Mucosa of descending colon (tissue), 3 donors: ENCODE data around the gene ATRIP. TPM values are rescaled to one million over a fixed set of nuclear protein-coding genes. Genes with fewer than 3 reads are reported as not detected.
"Not testable (repeated sequence)": the region's sequence is repeated elsewhere in the genome, so short reads cannot be mapped to it uniquely, and the experiment has no call there.

ENCODE experiments used
- ATAC-seq: fragments of 200-7000 bp; cut with Tn5 transposase; one replicate; pipeline ENCODE4 v1.9.1; 2020; ENCODE audit warnings: mild to moderate bottlenecking, moderate library complexity
- DNase-seq, 3 donors: peaks; one replicate each; pipeline ENCODE4 v3.0.0-alpha.2; 2020
- H3K36me3 ChIP-seq: fragments of 200-600 bp; one replicate; pipeline ENCODE4 v1.8.0; 2021; ENCODE audit warnings: low read depth, mild to moderate bottlenecking
- H3K4me1 ChIP-seq: fragments of 200-600 bp; one replicate; pipeline ENCODE4 v1.8.0; 2021; ENCODE audit warnings: low read depth, mild to moderate bottlenecking
- H3K4me3 ChIP-seq: fragments of 200-600 bp; one replicate; pipeline ENCODE4 v1.8.0; 2021; ENCODE audit warnings: mild to moderate bottlenecking
- H3K9me3 ChIP-seq: fragments of 200-600 bp; one replicate; pipeline ENCODE4 v1.8.0; 2021; ENCODE audit warnings: mild to moderate bottlenecking
- CTCF ChIP-seq: fragments of 200-600 bp; IDR thresholded peaks from one replicate; pipeline ENCODE4 v1.8.0; 2022; ENCODE audit warnings: antibody characterized with exemption, mild to moderate bottlenecking
- intact Hi-C, 2 donors: fragments of 100-400 bp; cut with DNase I in 1 of 2; cut with micrococcal nuclease in 1 of 2; formaldehyde crosslinking; loops; one replicate each; pipeline versions ENCODE4 v1.11.0 to v1.11.1; 2022; cut with DNase I, micrococcal nuclease
- total RNA-seq, 3 donors: library from RNA; stranded (reverse); fragmentation: NEBNext Ultra II Directional in 2 of 3; extraction: Animal tissue kit (Norgen Biotek cat#: 25700) in 2 of 3; gene quantifications; one replicate each; pipeline versions ENCODE4 v1.2.1 to v1.2.4, GENCODE V29; 2021 to 2023
- donor health status: DM: no; HTN: no; CAD: no; lungs with moderate emphysema.
- donor health status: DM: no; HTN: no; CAD: no.
- donor health status: DM: no; HTN: yes; CAD: no.

The ATRIP gene
- total RNA-seq, 3 donors from 2014 or later, result 4.5 to 7.2 (median 6.2) TPM

DNA sequence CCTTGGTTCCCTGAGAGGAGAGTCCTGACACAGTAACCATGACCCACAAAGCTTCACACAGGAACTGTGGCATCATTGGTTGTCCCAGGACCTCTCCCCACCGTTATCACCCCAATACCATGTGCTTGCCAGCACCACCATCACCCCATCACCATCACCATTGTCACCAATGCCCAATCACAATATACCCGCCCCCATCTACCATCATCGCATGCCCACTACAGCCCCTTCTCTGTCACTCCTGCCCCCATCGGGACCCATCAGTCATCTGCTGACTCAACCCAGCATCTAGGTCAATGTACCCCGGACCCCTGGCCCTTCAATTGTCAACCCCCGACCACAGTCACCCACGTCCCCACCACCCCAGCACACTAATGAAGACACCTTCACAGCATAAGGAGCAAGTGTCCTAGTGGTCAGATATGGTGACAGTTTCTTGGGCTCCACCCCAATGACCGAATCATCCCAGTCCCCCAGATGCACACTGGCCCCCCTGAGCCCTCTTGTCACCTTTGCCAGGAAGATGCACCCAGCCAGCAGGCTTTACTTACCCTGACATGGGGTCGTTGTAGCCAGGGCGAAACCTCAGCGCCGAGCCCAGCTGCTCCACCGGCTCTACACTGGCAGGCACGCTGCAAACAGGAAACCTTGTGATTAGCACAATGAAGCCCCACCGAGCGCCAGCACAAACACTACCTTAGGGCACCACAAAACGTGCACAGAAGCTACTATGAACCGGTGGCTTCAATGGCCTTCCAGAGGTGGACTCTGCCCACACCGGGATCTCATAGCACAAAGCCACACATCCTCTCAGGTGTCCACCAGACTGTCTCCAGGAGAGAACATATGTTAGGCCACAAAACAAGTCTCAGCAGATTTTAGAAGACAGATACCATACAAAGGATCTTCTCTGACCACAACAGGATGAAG lies 32.4 kb downstream of the ATRIP start:
- TF ChIP-seq CTCF, result no peak
- ATAC-seq (peak; percentile 76), DNase-seq (peak in 1 of 3 donors; percentile 72)
- Histone ChIP-seq H3K4me3 (no peak overlapping the region), H3K9me3 (no peaks in the 10 kb centered on the region), H3K36me3 (no peaks in the 10 kb centered on the region), H3K4me1 (no peaks in the 10 kb centered on the region)
- intact Hi-C loops, result no loop called here

GRCh38 chr3:48480891-48481290 lies 34.4 kb downstream of the ATRIP start:
- intact Hi-C loops, H3K4me1 ChIP-seq, ATAC-seq, H3K36me3 ChIP-seq, H3K4me3 ChIP-seq, DNase-seq, H3K9me3 ChIP-seq: not testable (repeated sequence)

GRCh38 chr3:48482822-48483221 lies 36.3 kb downstream of the ATRIP start:
- H3K4me3 ChIP-seq, H3K9me3 ChIP-seq, H3K4me1 ChIP-seq, intact Hi-C loops, DNase-seq, H3K36me3 ChIP-seq, ATAC-seq: not testable (repeated sequence)

DNA sequence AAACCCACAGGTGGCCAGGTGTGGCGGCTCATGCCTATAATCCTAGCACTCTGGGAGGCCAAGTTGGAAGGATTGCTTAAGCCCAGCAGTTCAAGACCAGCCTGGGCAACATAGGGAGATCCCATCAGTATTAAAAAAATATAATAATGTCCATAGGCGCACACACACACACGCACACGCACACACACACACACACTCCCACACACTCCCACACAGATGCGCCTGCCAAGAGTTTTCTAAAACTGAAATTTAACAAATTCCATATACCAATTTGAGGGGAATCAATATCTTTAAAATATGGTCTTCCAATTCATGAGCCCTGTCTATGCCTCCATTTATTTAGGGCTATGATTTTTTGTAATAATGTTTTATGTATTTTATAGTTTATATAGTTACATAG lies 40.4 kb downstream of the ATRIP start:
- no peaks in the 10 kb centered on the region for H3K36me3 ChIP-seq
- no peaks in the 10 kb centered on the region for H3K9me3 ChIP-seq
- no peak for TF ChIP-seq CTCF
- ATAC-seq, result no peak
- no peaks in the 10 kb centered on the region for H3K4me1 ChIP-seq
- DNase-seq, result no peak
- no peak overlapping the region for H3K4me3 ChIP-seq
- intact Hi-C loops, result no loop called here

DNA sequence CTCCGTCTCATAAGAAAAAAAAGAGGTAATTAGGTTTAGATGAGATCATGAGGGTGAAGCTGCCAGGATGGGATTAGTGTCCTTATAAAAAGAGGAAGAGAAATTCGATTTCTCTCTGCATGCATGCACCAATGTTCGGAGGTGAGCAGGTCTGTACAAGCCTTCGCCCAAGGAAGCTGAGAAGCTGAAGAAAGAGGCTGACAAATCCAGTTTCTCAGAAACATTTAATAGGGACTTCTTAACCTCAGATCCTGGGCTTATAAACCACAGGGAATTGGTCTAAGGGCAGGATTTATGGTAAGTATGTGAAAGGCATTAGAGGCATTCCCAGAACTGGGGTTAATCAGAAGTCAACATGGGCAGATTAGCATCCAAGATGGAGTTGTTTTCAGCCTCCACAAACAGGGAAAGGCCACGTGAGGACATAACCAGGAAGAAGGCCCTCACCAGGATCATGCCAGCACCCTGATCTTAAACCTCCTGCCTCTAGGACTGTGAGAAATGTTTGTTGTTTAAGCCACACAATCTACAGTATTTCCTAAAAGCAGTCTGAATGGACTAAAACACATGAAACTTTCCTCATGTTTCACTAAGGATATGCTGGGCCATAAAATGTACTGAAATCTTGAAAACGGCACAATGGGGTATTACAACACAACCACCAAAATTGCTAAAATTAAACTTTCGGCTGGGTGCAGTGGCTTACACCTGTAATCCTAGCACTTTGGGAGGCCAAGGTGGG lies 46.1 kb downstream of the ATRIP start:
- Histone ChIP-seq H3K36me3 (no peaks in the 10 kb centered on the region), H3K4me1 (no peaks in the 10 kb centered on the region), H3K9me3 (no peaks in the 10 kb centered on the region), H3K4me3 (no peak overlapping the region)
- ATAC-seq (no peak), DNase-seq (no peak)
- intact Hi-C loops, result no loop called here
- no peak for TF ChIP-seq CTCF

DNA sequence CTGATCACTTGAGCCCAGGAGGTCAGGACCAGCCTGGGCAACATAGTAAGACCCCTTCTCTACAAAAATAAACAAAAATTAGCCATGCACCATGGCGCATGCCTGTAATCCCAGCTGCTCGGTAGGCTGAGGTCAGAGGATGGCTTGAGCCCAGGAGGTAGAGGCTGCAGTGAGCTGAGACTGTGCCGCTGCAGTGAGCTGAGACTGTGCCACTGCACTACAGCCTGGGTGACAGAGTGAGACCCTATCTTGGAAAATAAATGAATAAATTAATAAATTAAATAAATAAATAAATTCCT lies 46.6 kb downstream of the ATRIP start:
- no peak for ATAC-seq
- no peaks in the 10 kb centered on the region for H3K9me3 ChIP-seq
- intact Hi-C loops, result no loop called here
- no peak for TF ChIP-seq CTCF
- DNase-seq, result no peak
- H3K4me3 ChIP-seq, result no peak overlapping the region
- H3K4me1 ChIP-seq, result no peaks in the 10 kb centered on the region
- no peaks in the 10 kb centered on the region for H3K36me3 ChIP-seq
